Measurements from ENCODE around the gene MRPL54. TPM values are rescaled to one million over a fixed set of nuclear protein-coding genes. Genes with fewer than 3 reads are reported as not detected.
A peak's percentile ranks its signal among the peaks of the same experiment; 100 is the strongest.

The MRPL54 gene
- total RNA-seq, 3 donors from 2014 or later = 51.6 to 64.9 (median 56.2) TPM

DNA sequence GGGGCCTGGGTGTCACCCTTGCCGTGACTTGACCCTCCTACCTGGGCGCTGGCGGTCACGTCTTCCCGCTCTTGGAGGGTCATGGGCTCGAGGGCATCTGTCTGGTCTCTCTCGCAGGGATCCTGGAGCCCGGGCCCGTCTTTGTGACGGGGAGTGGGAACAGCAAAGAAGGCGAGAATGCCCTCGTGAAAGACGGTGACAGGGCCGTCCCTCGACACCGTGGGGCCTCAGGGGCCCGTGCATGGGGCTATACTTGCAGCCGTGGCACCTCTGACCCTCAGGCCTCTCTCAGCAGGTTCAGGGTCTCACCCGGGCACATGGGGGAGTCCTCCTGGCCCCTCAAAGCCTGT is 44.6 kb downstream of the MRPL54 start:
- ATAC-seq (no peak), DNase-seq (peak in 1 of 3 donors; percentile 45)
- no peaks in the 10 kb centered on the region for H3K4me1 ChIP-seq (ENCODE audit: low read depth)
- intact Hi-C loops (cut with DNase I, micrococcal nuclease) = no loop called here
- H3K9me3 ChIP-seq = no peaks in the 10 kb centered on the region
- H3K36me3 ChIP-seq (ENCODE audit: low read depth) = no peaks in the 10 kb centered on the region
- H3K4me3 ChIP-seq = no peak overlapping the region
- TF ChIP-seq, protein P1, sequence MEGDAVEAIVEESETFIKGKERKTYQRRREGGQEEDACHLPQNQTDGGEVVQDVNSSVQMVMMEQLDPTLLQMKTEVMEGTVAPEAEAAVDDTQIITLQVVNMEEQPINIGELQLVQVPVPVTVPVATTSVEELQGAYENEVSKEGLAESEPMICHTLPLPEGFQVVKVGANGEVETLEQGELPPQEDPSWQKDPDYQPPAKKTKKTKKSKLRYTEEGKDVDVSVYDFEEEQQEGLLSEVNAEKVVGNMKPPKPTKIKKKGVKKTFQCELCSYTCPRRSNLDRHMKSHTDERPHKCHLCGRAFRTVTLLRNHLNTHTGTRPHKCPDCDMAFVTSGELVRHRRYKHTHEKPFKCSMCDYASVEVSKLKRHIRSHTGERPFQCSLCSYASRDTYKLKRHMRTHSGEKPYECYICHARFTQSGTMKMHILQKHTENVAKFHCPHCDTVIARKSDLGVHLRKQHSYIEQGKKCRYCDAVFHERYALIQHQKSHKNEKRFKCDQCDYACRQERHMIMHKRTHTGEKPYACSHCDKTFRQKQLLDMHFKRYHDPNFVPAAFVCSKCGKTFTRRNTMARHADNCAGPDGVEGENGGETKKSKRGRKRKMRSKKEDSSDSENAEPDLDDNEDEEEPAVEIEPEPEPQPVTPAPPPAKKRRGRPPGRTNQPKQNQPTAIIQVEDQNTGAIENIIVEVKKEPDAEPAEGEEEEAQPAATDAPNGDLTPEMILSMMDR (IDR thresholded peaks at IDR 0.05) = no peak

DNA sequence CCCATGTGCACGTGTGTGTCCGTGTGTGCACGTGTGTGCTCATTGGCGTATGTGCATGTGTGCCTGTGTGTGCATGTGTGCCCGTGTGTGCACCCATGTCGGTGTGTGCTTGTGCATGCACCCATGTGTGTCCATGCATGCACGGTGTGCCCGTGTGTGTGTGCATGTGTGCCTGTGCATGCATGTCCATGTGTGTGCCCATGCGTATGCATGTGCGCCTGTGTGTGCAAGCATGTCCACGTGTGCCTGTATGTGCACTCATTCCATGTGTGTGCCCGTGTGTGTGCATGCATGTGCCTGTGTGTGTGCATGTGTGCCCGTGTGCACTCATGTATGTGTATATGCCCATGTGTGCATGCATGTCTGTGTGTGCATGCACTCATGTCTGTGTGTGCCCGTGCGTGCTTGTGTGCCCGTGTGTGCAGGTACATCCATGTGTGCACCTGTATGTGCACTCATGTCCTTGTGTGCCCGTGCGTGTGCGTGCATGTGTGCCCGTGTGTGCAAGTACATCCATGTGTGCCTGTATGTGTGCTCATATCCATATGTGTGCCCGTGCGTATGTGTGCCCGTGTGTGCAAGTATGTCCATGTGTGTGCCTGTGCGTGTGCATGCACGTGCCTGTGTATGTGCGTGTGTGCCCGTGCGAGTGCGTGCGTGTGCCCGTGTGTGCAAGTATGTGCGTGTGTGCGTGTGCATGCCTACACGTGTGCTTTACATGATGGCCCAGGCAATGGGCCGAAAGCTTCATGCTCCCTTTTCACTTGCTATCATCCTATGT is 45.3 kb downstream of the MRPL54 start:
- Histone ChIP-seq H3K4me3 (no peak overlapping the region), H3K9me3 (no peaks in the 10 kb centered on the region), H3K36me3 (ENCODE audit: low read depth) (no peaks in the 10 kb centered on the region), H3K4me1 (ENCODE audit: low read depth) (no peaks in the 10 kb centered on the region)
- TF ChIP-seq, protein P1 (IDR thresholded peaks at IDR 0.05) = no peak
- DNase-seq = no peak
- intact Hi-C loops (cut with DNase I, micrococcal nuclease) = no loop called here
- ATAC-seq = no peak

DNA sequence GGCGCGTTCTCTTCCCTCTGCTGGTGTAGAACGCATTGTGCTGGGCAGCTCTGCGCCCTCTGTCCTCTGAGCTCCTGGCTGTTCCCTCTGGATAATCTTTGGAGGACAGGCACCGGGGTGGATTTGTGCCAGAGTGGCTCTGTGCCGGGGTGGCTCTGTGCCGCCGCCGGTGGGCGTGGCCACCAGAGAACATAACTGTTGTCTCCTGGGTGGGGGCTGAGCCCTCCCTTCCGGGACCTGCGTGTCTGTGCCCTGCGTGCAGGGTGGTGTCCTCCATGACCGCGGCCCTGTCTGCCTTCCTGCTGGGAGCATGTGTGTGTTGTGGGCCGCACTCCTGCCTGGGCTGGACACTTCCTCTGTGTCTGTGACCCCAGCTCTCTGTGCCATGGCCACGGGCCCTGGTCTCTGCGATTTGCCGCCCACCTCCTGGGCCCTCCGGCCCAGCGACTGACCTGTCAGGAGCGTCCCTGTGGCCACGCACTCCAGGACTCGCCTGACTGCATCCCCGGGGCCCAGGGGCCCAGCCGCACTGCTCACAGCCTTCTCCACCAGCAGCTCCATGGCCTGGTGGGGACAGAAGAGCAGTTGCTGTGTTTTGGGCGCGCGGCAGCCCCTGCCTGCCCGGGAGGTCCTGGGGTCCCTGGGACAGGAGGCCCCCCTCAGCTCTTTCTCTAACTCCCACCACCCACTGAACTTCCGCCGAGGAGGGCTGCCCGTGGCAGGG is 46.1 kb downstream of the MRPL54 start:
- intact Hi-C loops (cut with DNase I, micrococcal nuclease) = no loop called here
- H3K9me3 ChIP-seq = no peaks in the 10 kb centered on the region
- ATAC-seq = no peak

DNA sequence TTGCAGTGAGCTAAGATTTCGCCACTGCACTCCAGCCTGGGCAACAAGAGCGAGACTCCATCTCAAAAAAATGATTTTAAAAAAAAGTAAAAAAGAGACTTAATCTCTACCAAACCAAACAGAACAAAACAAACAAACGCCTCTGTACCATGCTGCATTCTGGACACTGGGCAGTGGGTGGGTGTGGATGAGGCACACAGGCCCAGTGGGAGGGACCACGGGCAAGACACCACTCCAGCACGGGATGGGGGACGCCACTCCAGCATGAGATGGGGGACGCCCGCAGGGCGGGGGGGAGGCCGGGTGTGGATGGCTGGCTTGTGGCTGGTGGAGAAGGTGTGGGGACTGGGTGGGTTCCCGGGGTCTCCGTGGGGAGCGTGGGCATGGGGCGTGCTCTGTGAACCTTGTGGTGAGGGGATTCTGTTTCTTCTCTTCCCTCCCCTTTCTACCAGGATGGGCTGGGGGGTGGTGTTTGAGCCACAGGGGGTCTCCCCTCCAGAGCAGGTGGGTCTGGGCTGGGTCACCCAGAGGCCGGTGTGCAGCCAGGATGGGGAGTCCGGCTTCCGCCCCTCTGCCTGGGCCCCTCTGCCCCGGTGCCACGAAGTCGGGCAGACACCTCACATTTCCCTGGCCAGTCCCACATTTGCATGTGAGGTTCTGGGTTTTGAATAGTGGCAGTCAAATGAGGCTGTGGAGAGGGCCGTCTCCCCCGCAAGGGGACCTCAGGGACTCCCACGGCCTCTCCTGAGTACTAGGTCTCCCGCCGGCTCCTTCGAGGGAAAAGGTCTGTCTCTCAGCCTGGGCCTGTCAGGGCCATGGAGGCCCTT is 47.6 kb downstream of the MRPL54 start:
- no peak for DNase-seq
- Histone ChIP-seq H3K4me3 (no peak overlapping the region), H3K4me1 (ENCODE audit: low read depth) (no peaks in the 10 kb centered on the region), H3K9me3 (no peaks in the 10 kb centered on the region), H3K36me3 (ENCODE audit: low read depth) (no peaks in the 10 kb centered on the region)
- intact Hi-C loops (cut with DNase I, micrococcal nuclease) = no loop called here
- TF ChIP-seq, protein P1 (IDR thresholded peaks at IDR 0.05) = no peak
- peak; percentile 34 for ATAC-seq

More for the DNA sequence above, 46.1 kb downstream of the MRPL54 start:
- DNase-seq = peak in 1 of 3 donors; percentile 50
- TF ChIP-seq, protein P1 (IDR thresholded peaks at IDR 0.05) = no peak
- no peak overlapping the region for H3K4me3 ChIP-seq
- no peaks in the 10 kb centered on the region for H3K4me1 ChIP-seq (ENCODE audit: low read depth)
- H3K36me3 ChIP-seq (ENCODE audit: low read depth) = no peaks in the 10 kb centered on the region

DNA sequence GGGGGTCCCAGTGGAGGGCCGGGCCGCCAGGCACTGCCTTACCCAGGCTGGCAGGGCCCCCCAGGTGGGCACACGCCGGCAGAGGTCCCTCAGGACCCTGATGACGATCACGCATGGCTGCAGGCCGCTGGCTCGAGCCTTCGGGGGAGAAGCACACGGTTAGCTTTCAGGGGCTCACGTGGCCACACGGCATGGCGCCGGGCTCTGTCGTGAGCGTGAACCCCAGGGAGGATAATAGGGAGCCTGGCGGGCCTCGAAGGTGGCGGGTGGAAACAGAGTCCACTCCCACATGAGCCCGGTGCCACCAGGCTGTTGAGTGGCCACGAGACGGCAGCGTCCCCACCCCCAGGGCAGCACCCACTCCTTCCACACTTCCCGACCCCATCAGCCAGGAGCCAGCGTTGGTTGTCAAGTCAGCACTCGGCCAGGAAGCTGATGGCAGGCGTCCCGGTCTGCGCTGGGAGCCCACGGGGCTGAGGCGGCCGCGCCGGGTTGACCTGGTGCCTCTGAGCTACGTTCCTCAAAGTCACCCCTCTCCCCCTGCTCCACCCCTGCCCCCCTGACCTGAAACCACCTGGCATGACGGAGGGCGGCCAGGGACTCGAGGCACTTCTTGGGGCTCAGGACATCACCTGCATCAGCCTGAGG is 48.4 kb downstream of the MRPL54 start:
- intact Hi-C loops (cut with DNase I, micrococcal nuclease) = no loop called here
- ATAC-seq (peak; percentile 19), DNase-seq (no peak)
- TF ChIP-seq, protein P1 (IDR thresholded peaks at IDR 0.05) = no peak
- Histone ChIP-seq H3K9me3 (no peaks in the 10 kb centered on the region), H3K4me3 (no peak overlapping the region), H3K4me1 (ENCODE audit: low read depth) (no peaks in the 10 kb centered on the region), H3K36me3 (ENCODE audit: low read depth) (no peaks in the 10 kb centered on the region)
